ENCODE measurements around the gene ZNF335. TPM values are rescaled to one million over a fixed set of nuclear protein-coding genes. Genes with fewer than 3 reads are reported as not detected.

The ZNF335 gene
- total and polyA plus RNA-seq, 2 of the 13 experiments (the other 11 are each of a cell fraction or from before 2014, with no cell fraction given) = 9.7 to 13.7 TPM

DNA sequence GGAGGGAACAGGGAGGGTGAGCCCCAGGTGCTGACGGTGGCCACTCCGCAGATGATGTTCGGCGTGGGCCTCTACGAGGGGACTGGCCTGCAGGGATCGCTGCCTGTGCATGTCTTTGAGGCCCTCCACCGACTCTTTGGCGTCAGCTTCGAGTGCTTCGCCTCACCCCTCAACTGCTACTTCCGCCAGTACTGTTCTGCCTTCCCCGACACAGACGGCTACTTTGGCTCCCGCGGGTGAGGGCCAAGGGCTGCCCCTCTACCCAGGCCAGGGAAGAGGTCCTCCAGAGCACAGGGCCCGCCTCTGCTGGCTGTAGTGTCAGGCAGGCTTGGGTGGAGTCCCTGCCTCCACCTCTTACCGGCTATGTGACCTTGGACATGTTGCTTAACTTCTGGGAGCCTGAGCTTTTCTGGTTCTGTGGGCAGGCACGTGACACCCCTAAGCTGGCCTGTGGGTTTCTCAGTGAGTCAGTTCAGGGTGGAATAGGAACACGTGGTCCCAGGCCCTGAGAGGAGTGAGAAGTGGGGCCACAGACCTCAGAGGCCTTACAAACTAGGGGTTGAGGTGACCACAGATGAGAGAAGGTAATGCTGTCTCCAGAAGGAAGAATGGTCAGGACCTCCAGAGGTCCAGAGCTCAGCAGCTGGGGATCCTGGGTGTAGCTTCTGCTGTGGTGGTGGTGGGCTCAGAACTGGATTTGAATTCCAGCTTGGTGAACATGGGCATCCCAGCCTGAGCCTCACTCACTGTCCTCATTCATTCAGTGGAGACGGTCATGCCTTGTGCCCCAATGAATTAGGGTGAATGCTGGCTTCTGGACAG is 25.6 kb downstream of the ZNF335 start (continued):
- TF ChIP-seq, protein P1, sequence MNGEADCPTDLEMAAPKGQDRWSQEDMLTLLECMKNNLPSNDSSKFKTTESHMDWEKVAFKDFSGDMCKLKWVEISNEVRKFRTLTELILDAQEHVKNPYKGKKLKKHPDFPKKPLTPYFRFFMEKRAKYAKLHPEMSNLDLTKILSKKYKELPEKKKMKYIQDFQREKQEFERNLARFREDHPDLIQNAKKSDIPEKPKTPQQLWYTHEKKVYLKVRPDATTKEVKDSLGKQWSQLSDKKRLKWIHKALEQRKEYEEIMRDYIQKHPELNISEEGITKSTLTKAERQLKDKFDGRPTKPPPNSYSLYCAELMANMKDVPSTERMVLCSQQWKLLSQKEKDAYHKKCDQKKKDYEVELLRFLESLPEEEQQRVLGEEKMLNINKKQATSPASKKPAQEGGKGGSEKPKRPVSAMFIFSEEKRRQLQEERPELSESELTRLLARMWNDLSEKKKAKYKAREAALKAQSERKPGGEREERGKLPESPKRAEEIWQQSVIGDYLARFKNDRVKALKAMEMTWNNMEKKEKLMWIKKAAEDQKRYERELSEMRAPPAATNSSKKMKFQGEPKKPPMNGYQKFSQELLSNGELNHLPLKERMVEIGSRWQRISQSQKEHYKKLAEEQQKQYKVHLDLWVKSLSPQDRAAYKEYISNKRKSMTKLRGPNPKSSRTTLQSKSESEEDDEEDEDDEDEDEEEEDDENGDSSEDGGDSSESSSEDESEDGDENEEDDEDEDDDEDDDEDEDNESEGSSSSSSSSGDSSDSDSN (CRISPR knock-in tag; IDR thresholded peaks at IDR 0.05) = peak; percentile 67; the same call in 1 of the 2 replicates
- TF ChIP-seq HOXA7 (CRISPR knock-in tag; IDR thresholded peaks at IDR 0.05) (no peak), TBL1XR1 (IDR thresholded peaks at IDR 0.05; ENCODE audit: borderline replicate concordance, low read length, partially characterized antibody) (peak; percentile 49), ZNF367 (CRISPR knock-in tag; IDR thresholded peaks at IDR 0.05; ENCODE audit: borderline replicate concordance) (peak; percentile 88; the same call in 1 of the 2 replicates), ZNF180 (CRISPR knock-in tag; IDR thresholded peaks at IDR 0.05; ENCODE audit: borderline replicate concordance, low read depth) (no peak), ZNF616 (CRISPR knock-in tag; IDR thresholded peaks at IDR 0.05; ENCODE audit: low read depth) (no peak), KMT2B (CRISPR knock-in tag; IDR thresholded peaks at IDR 0.05) (peak; percentile 80), ERF (CRISPR knock-in tag; IDR thresholded peaks at IDR 0.05) (peak; percentile 92; the same call in 1 of the 2 replicates)
- TF ChIP-seq, protein P2, sequence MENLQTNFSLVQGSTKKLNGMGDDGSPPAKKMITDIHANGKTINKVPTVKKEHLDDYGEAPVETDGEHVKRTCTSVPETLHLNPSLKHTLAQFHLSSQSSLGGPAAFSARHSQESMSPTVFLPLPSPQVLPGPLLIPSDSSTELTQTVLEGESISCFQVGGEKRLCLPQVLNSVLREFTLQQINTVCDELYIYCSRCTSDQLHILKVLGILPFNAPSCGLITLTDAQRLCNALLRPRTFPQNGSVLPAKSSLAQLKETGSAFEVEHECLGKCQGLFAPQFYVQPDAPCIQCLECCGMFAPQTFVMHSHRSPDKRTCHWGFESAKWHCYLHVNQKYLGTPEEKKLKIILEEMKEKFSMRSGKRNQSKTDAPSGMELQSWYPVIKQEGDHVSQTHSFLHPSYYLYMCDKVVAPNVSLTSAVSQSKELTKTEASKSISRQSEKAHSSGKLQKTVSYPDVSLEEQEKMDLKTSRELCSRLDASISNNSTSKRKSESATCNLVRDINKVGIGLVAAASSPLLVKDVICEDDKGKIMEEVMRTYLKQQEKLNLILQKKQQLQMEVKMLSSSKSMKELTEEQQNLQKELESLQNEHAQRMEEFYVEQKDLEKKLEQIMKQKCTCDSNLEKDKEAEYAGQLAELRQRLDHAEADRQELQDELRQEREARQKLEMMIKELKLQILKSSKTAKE (CRISPR knock-in tag; IDR thresholded peaks at IDR 0.05; ENCODE audit: borderline replicate concordance) = 0 out of 2 replicates have a peak, but pooled peaks have one; percentile 47
- TF ChIP-seq, protein P3, sequence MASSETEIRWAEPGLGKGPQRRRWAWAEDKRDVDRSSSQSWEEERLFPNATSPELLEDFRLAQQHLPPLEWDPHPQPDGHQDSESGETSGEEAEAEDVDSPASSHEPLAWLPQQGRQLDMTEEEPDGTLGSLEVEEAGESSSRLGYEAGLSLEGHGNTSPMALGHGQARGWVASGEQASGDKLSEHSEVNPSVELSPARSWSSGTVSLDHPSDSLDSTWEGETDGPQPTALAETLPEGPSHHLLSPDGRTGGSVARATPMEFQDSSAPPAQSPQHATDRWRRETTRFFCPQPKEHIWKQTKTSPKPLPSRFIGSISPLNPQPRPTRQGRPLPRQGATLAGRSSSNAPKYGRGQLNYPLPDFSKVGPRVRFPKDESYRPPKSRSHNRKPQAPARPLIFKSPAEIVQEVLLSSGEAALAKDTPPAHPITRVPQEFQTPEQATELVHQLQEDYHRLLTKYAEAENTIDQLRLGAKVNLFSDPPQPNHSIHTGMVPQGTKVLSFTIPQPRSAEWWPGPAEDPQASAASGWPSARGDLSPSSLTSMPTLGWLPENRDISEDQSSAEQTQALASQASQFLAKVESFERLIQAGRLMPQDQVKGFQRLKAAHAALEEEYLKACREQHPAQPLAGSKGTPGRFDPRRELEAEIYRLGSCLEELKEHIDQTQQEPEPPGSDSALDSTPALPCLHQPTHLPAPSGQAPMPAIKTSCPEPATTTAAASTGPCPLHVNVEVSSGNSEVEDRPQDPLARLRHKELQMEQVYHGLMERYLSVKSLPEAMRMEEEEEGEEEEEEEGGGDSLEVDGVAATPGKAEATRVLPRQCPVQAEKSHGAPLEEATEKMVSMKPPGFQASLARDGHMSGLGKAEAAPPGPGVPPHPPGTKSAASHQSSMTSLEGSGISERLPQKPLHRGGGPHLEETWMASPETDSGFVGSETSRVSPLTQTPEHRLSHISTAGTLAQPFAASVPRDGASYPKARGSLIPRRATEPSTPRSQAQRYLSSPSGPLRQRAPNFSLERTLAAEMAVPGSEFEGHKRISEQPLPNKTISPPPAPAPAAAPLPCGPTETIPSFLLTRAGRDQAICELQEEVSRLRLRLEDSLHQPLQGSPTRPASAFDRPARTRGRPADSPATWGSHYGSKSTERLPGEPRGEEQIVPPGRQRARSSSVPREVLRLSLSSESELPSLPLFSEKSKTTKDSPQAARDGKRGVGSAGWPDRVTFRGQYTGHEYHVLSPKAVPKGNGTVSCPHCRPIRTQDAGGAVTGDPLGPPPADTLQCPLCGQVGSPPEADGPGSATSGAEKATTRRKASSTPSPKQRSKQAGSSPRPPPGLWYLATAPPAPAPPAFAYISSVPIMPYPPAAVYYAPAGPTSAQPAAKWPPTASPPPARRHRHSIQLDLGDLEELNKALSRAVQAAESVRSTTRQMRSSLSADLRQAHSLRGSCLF (CRISPR knock-in tag; IDR thresholded peaks at IDR 0.05; ENCODE audit: borderline replicate concordance) = no peak
- TF ChIP-seq, protein P4, sequence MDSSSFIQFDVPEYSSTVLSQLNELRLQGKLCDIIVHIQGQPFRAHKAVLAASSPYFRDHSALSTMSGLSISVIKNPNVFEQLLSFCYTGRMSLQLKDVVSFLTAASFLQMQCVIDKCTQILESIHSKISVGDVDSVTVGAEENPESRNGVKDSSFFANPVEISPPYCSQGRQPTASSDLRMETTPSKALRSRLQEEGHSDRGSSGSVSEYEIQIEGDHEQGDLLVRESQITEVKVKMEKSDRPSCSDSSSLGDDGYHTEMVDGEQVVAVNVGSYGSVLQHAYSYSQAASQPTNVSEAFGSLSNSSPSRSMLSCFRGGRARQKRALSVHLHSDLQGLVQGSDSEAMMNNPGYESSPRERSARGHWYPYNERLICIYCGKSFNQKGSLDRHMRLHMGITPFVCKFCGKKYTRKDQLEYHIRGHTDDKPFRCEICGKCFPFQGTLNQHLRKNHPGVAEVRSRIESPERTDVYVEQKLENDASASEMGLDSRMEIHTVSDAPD (CRISPR knock-in tag; IDR thresholded peaks at IDR 0.05) = peak; percentile 83
- TF ChIP-seq, protein P5, sequence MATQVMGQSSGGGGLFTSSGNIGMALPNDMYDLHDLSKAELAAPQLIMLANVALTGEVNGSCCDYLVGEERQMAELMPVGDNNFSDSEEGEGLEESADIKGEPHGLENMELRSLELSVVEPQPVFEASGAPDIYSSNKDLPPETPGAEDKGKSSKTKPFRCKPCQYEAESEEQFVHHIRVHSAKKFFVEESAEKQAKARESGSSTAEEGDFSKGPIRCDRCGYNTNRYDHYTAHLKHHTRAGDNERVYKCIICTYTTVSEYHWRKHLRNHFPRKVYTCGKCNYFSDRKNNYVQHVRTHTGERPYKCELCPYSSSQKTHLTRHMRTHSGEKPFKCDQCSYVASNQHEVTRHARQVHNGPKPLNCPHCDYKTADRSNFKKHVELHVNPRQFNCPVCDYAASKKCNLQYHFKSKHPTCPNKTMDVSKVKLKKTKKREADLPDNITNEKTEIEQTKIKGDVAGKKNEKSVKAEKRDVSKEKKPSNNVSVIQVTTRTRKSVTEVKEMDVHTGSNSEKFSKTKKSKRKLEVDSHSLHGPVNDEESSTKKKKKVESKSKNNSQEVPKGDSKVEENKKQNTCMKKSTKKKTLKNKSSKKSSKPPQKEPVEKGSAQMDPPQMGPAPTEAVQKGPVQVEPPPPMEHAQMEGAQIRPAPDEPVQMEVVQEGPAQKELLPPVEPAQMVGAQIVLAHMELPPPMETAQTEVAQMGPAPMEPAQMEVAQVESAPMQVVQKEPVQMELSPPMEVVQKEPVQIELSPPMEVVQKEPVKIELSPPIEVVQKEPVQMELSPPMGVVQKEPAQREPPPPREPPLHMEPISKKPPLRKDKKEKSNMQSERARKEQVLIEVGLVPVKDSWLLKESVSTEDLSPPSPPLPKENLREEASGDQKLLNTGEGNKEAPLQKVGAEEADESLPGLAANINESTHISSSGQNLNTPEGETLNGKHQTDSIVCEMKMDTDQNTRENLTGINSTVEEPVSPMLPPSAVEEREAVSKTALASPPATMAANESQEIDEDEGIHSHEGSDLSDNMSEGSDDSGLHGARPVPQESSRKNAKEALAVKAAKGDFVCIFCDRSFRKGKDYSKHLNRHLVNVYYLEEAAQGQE (IDR thresholded peaks at IDR 0.05; ENCODE audit: borderline replicate concordance in 1 of 2, low read depth in 1 of 2, low read length in 2 of 2) = no peak

All from HepG2 (cell line).